Left ventricle myocardium inferior (tissue), 1 donor: ENCODE measurements around the gene FARP1. TPM values are rescaled to one million over a fixed set of nuclear protein-coding genes. Genes with fewer than 3 reads are reported as not detected.

Source experiments
- DNase-seq: peaks from one replicate; pipeline ENCODE4 v3.0.0-alpha.2; 2020
- H3K27ac ChIP-seq: fragments of 200-600 bp; replicated peaks from 2 replicates; pipeline ENCODE4 v1.8.0; 2021
- H3K27me3 ChIP-seq: fragments of 200-600 bp; 2 replicates; pipeline ENCODE4 v1.8.0; 2021; ENCODE audit warnings: low read depth
- H3K36me3 ChIP-seq: fragments of 200-600 bp; 2 replicates; pipeline ENCODE4 v1.8.0; 2021
- H3K4me1 ChIP-seq: fragments of 200-600 bp; 2 replicates; pipeline ENCODE4 v1.8.0; 2021
- H3K4me3 ChIP-seq: fragments of 200-600 bp; 2 replicates; pipeline ENCODE4 v1.8.0; 2021; ENCODE audit warnings: mild to moderate bottlenecking, moderate library complexity
- H3K9me3 ChIP-seq: fragments of 200-600 bp; replicated peaks from 2 replicates; pipeline ENCODE4 v1.8.0; 2021
- CTCF ChIP-seq: fragments of 200-600 bp; IDR thresholded peaks from 2 replicates; pipeline ENCODE4 v1.8.0; 2021; ENCODE audit warnings: antibody characterized with exemption, mild to moderate bottlenecking, borderline replicate concordance
- intact Hi-C: fragments of 100-400 bp; cut with micrococcal nuclease; formaldehyde crosslinking; loops from one replicate; pipeline ENCODE4 v1.11.0; 2022
- total RNA-seq: library from RNA; stranded (reverse); fragmentation: NEBNext Ultra II Directional; extraction: Animal tissue kit (Norgen Biotek cat#: 25700); gene quantifications from one replicate; pipeline ENCODE4 v1.2.1, GENCODE V29; 2021
- donor health status: DM: no; HTN: yes; CAD: no; lungs with severe emphysema.

Gene FARP1
- total RNA-seq, 1 donor from 2014 or later = 17.6 TPM

- H3K4me3 ChIP-seq = no peak overlapping the region
- H3K36me3 ChIP-seq = no peaks in the 10 kb centered on the region
- no peaks in the 10 kb centered on the region for H3K9me3 ChIP-seq
- no peak for DNase-seq
- no peak for TF ChIP-seq CTCF
- H3K27me3 ChIP-seq = peaks cover 7% of the 10 kb centered on the region
- no peak overlapping the region for H3K27ac ChIP-seq
- intact Hi-C loops = no loop called here
- H3K4me1 ChIP-seq = no peaks in the 10 kb centered on the region
Measured at GRCh38 chr13:98134901-98135300, 8.0 kb upstream of the FARP1 start.

GRCh38 chr13:98141091-98141490 lies 1.8 kb upstream of the FARP1 start:
- Histone ChIP-seq H3K27ac (no peak overlapping the region), H3K36me3 (no peaks in the 10 kb centered on the region), H3K4me3 (no peak overlapping the region), H3K27me3 (no peaks in the 10 kb centered on the region), H3K9me3 (no peaks in the 10 kb centered on the region), H3K4me1 (peaks cover 30% of the 10 kb centered on the region)
- intact Hi-C loops = no loop called here
- no peak for DNase-seq
- no peak for TF ChIP-seq CTCF

- peak overlapping the region; percentile 83 for H3K4me3 ChIP-seq
- peak; percentile 19 for DNase-seq
- H3K4me1 ChIP-seq = peaks cover 30% of the 10 kb centered on the region
- no peaks in the 10 kb centered on the region for H3K9me3 ChIP-seq
- no peak for TF ChIP-seq CTCF
- H3K27me3 ChIP-seq = no peaks in the 10 kb centered on the region
- no peaks in the 10 kb centered on the region for H3K36me3 ChIP-seq
- H3K27ac ChIP-seq = peak overlapping the region; percentile 82
- intact Hi-C loops = no loop called here
Measured at GRCh38 chr13:98141509-98142379, 1.1 kb upstream of the FARP1 start.

- H3K4me3 ChIP-seq = peak overlapping the region; percentile 83
- intact Hi-C loops = no loop called here
- H3K27ac ChIP-seq = peak overlapping the region; percentile 82
- H3K9me3 ChIP-seq = no peaks in the 10 kb centered on the region
- H3K27me3 ChIP-seq = no peaks in the 10 kb centered on the region
- H3K36me3 ChIP-seq = no peaks in the 10 kb centered on the region
- peak; percentile 58 for DNase-seq
- peaks cover 30% of the 10 kb centered on the region for H3K4me1 ChIP-seq
- no peak for TF ChIP-seq CTCF
Measured at GRCh38 chr13:98143157-98143553, 261 bp downstream of the FARP1 start.

- Histone ChIP-seq H3K36me3 (no peaks in the 10 kb centered on the region), H3K27me3 (no peaks in the 10 kb centered on the region), H3K4me1 (peaks cover 30% of the 10 kb centered on the region), H3K4me3 (peak overlapping the region; percentile 83), H3K27ac (peak overlapping the region; percentile 82), H3K9me3 (no peaks in the 10 kb centered on the region)
- peak; percentile 20 for DNase-seq
- TF ChIP-seq CTCF = no peak
- intact Hi-C loops = no loop called here
Measured at GRCh38 chr13:98143601-98144026, 720 bp downstream of the FARP1 start.
